KOPT-K1 (cell line): Measurements from ENCODE around the gene ALKAL2.

Source experiments
- H3K27ac ChIP-seq: fragments of 200-600 bp; sonication (generic); 2 replicates; pipeline ENCODE4 v1.5.1; 2016; ENCODE audit warnings: antibody characterized with exemption, mild to moderate bottlenecking, low read depth, low read length; ENCODE audit not compliant: poor library complexity, severe bottlenecking
- H3K36me3 ChIP-seq: fragments of 200-600 bp; sonication (generic); 2 replicates; pipeline ENCODE4 v1.5.1; 2017; ENCODE audit warnings: antibody characterized with exemption, mild to moderate bottlenecking, low read length, moderate library complexity; ENCODE audit not compliant: insufficient read depth
- H3K9me3 ChIP-seq: fragments of 200-600 bp; sonication (generic); 2 replicates; pipeline ENCODE4 v1.5.1; 2017; ENCODE audit warnings: antibody characterized with exemption, low read length, mild to moderate bottlenecking; ENCODE audit not compliant: insufficient read depth, poor library complexity, severe bottlenecking

The ALKAL2 gene

GRCh38 chr2:283996-284794 is 3.7 kb downstream of the ALKAL2 start:
- peaks cover 57% of the 10 kb centered on the region for H3K36me3 ChIP-seq
- no peak overlapping the region for H3K27ac ChIP-seq
- H3K9me3 ChIP-seq: no peaks in the 10 kb centered on the region

- H3K9me3 ChIP-seq: no peaks in the 10 kb centered on the region
- H3K27ac ChIP-seq: no peak overlapping the region
- H3K36me3 ChIP-seq: peaks cover 73% of the 10 kb centered on the region
These were observed 5.3 kb downstream of the ALKAL2 start for GRCh38 chr2:282371-283263.

GRCh38 chr2:281381-281780 is 6.5 kb downstream of the ALKAL2 start:
- Histone ChIP-seq H3K27ac (no peak overlapping the region), H3K9me3 (no peaks in the 10 kb centered on the region), H3K36me3 (peaks cover 85% of the 10 kb centered on the region)

- H3K27ac ChIP-seq: no peak overlapping the region
- no peaks in the 10 kb centered on the region for H3K9me3 ChIP-seq
- peaks cover 92% of the 10 kb centered on the region for H3K36me3 ChIP-seq
These were observed 7.2 kb downstream of the ALKAL2 start for GRCh38 chr2:280650-281110.

- no peaks in the 10 kb centered on the region for H3K9me3 ChIP-seq
These were observed 7.8 kb downstream of the ALKAL2 start for GRCh38 chr2:279956-280649.

GRCh38 chr2:279366-279765 is 8.5 kb downstream of the ALKAL2 start:
- Histone ChIP-seq H3K36me3 (peaks cover 100% of the 10 kb centered on the region), H3K27ac (no peak overlapping the region), H3K9me3 (no peaks in the 10 kb centered on the region)

More at GRCh38 chr2:279956-280649, 7.8 kb downstream of the ALKAL2 start:
- peaks cover 98% of the 10 kb centered on the region for H3K36me3 ChIP-seq
- no peak overlapping the region for H3K27ac ChIP-seq

GRCh38 chr2:278927-279320 is 9.0 kb downstream of the ALKAL2 start:
- peaks cover 100% of the 10 kb centered on the region for H3K36me3 ChIP-seq

GRCh38 chr2:278312-278926 is 9.5 kb downstream of the ALKAL2 start:
- Histone ChIP-seq H3K36me3 (peaks cover 100% of the 10 kb centered on the region), H3K9me3 (no peaks in the 10 kb centered on the region), H3K27ac (no peak overlapping the region)

More at GRCh38 chr2:278927-279320, 9.0 kb downstream of the ALKAL2 start:
- no peak overlapping the region for H3K27ac ChIP-seq
- no peaks in the 10 kb centered on the region for H3K9me3 ChIP-seq

GRCh38 chr2:275466-275865 is 12.4 kb downstream of the ALKAL2 start:
- Histone ChIP-seq H3K9me3 (no peaks in the 10 kb centered on the region), H3K36me3 (peaks cover 99% of the 10 kb centered on the region), H3K27ac (no peak overlapping the region)

GRCh38 chr2:274503-274902 is 13.4 kb downstream of the ALKAL2 start:
- H3K36me3 ChIP-seq: peaks cover 97% of the 10 kb centered on the region
- no peaks in the 10 kb centered on the region for H3K9me3 ChIP-seq
- no peak overlapping the region for H3K27ac ChIP-seq

- no peak overlapping the region for H3K27ac ChIP-seq
- H3K9me3 ChIP-seq: no peaks in the 10 kb centered on the region
- H3K36me3 ChIP-seq: peaks cover 92% of the 10 kb centered on the region
These were observed 14.6 kb downstream of the ALKAL2 start for GRCh38 chr2:273333-273732.

GRCh38 chr2:271917-272316 is 16.0 kb downstream of the ALKAL2 start:
- Histone ChIP-seq H3K9me3 (no peaks in the 10 kb centered on the region), H3K27ac (no peak overlapping the region), H3K36me3 (peaks cover 92% of the 10 kb centered on the region)

- H3K9me3 ChIP-seq: no peaks in the 10 kb centered on the region
- H3K36me3 ChIP-seq: peaks cover 85% of the 10 kb centered on the region
- no peak overlapping the region for H3K27ac ChIP-seq
These were observed 17.0 kb downstream of the ALKAL2 start for GRCh38 chr2:270861-271260.

- Histone ChIP-seq H3K9me3 (no peaks in the 10 kb centered on the region), H3K36me3 (peaks cover 71% of the 10 kb centered on the region), H3K27ac (no peak overlapping the region)
These were observed 18.4 kb downstream of the ALKAL2 start for GRCh38 chr2:269356-270030.
